Left lung (tissue), 10 donors: ENCODE data around the gene ARHGEF17. TPM values are rescaled to one million over a fixed set of nuclear protein-coding genes. Genes with fewer than 3 reads are reported as not detected.
A peak's percentile ranks its signal among the peaks of the same experiment; 100 is the strongest.

ENCODE experiments used
- ATAC-seq: fragments of 200-7000 bp; cut with Tn5 transposase; one replicate; pipeline ENCODE4 v1.9.1; 2020; ENCODE audit warnings: moderate library complexity
- DNase-seq, 4 donors: peaks; one replicate each; pipeline ENCODE4 v3.0.0-alpha.2; 2013 to 2020
- H3K27ac ChIP-seq, 2 donors: fragments of 200-600 bp; sonication (generic) in 1 of 2; one replicate each; pipeline versions ENCODE4 v1.5.0 to v1.8.0; 2020 to 2021
- H3K27me3 ChIP-seq, 2 donors: fragments of 200-600 bp; sonication (generic) in 1 of 2; one replicate each; pipeline versions ENCODE4 v1.5.0 to v1.8.0; 2020 to 2021
- H3K36me3 ChIP-seq, 2 donors: fragments of 200-600 bp; sonication (generic) in 1 of 2; one replicate each; pipeline versions ENCODE4 v1.5.0 to v1.8.0; 2020 to 2021
- H3K4me1 ChIP-seq, 2 donors: fragments of 200-600 bp; one replicate each; pipeline ENCODE4 v1.8.0; 2021
- H3K4me3 ChIP-seq, 2 donors: fragments of 200-600 bp; sonication (generic) in 1 of 2; one replicate each; pipeline versions ENCODE4 v1.5.0 to v1.8.0; 2020 to 2021; ENCODE audit warnings: mild to moderate bottlenecking in 1 of 2
- H3K9me3 ChIP-seq, 2 donors: fragments of 200-600 bp; sonication (generic) in 1 of 2; one replicate each; pipeline versions ENCODE4 v1.5.0 to v1.8.0; 2020 to 2021
- intact Hi-C, 2 donors: fragments of 100-400 bp; cut with DNase I; formaldehyde crosslinking; loops; one replicate each; pipeline versions ENCODE4 v1.11.2 to v1.14.2; 2022
- polyA plus RNA-seq, 6 donors: library from polyadenylated mRNA; unstranded; fragments of 120-200 nt; gene quantifications; one replicate each; pipeline ENCODE4 v1.2.1, GENCODE V29; 2013; ENCODE audit not compliant: insufficient read length in 6 of 6
- total RNA-seq, 2 donors: library from RNA; stranded (reverse); fragmentation: NEBNext Ultra II Directional; extraction: Animal tissue kit (Norgen Biotek cat#: 25700); gene quantifications; one replicate each; pipeline ENCODE4 v1.2.1, GENCODE V29; 2021
- TF ChIP-seq, protein P1 (sequence below), 2 donors: fragments of 200-600 bp; sonication (generic) in 1 of 2; IDR thresholded peaks; one replicate each; pipeline versions ENCODE4 v1.5.0 to v1.8.0; 2021; ENCODE audit warnings: antibody characterized with exemption in 2 of 2
- donor health status: DM: no; HTN: yes; CAD: no.
- donor health status: DM: no; HTN: no; CAD: no.

ARHGEF17 gene
- total and polyA plus RNA-seq, 8 donors: 56.3 to 95.8 (median 82.8) TPM

DNA sequence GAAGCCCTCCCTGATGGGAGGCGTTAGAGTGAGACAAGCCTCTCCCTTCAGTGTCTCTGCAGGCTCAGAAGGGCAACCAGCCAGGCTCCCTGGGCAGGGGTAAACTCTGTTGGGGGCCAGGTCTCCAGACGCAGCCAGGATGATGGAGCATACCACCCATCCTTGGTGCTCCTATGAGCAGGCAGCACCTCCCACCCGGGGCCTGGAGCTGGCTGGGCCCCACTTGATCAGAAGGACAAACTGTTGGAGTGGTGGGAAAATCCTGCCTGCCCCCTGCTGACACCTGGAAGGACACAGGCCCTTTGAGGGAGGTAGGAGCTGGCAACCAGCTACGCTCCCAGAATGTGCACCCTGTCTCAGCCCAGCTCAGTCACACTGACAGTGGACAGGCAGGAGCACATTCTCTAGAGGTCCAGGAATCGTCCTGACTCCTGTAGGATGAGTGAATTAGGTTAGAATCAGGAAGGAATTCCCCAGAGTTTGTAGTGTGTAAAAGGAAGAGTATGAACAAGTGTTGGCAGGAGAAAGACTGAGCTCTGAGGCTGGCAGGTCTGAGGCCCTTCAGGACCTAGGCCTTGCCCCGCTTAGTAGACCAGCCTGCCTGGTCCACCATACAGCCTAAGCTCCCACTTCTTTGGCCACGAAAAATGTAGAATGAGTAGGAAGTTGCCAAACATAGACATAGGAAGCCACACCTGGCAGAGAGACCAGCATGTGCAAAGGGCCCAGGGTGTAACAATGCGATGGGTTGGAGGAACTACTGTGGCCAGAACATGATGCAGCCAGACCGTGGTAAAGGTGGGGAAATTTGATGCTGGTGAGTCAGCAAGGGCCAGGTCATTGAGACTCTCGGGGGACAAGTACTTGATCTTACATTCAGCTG lies 19.1 kb downstream of the ARHGEF17 start:
- TF ChIP-seq, protein P1, sequence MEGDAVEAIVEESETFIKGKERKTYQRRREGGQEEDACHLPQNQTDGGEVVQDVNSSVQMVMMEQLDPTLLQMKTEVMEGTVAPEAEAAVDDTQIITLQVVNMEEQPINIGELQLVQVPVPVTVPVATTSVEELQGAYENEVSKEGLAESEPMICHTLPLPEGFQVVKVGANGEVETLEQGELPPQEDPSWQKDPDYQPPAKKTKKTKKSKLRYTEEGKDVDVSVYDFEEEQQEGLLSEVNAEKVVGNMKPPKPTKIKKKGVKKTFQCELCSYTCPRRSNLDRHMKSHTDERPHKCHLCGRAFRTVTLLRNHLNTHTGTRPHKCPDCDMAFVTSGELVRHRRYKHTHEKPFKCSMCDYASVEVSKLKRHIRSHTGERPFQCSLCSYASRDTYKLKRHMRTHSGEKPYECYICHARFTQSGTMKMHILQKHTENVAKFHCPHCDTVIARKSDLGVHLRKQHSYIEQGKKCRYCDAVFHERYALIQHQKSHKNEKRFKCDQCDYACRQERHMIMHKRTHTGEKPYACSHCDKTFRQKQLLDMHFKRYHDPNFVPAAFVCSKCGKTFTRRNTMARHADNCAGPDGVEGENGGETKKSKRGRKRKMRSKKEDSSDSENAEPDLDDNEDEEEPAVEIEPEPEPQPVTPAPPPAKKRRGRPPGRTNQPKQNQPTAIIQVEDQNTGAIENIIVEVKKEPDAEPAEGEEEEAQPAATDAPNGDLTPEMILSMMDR (IDR thresholded peaks at IDR 0.05): no peak
- intact Hi-C loops: no loop called here

DNA sequence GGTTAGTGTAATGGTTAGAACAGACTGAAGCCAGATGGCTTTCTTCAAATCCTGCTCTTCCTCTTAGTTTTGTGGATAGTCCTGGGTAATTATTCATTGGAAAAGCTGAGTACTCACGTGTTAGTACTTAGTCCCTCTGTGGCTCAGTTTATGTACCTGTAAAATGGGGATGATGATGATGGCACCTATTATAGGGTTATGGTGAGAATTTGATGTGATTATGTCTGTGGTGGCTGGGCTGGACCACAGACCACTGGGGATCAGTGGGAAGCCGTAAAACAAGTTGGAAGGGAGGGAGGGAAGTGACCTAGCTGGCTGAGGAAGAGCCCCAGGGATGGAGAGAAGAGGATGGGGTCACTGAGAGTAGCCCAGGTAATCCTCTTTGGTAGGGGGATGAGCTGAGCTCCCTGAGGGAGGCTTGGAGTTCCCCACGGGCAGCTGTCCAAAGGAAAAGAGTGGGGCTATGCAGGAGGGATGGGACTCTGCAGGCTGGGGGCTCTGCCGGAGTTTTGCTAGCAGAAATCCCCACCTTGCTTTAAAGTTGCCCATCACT lies 19.8 kb downstream of the ARHGEF17 start:
- peak overlapping the region in 1 of 2 donors; percentile 21 for H3K27ac ChIP-seq
- TF ChIP-seq, protein P1 (IDR thresholded peaks at IDR 0.05): no peak
- no peaks in the 10 kb centered on the region for H3K9me3 ChIP-seq
- no peak for DNase-seq
- H3K36me3 ChIP-seq: no peaks in the 10 kb centered on the region
- intact Hi-C loops: no loop called here
- no peaks in the 10 kb centered on the region for H3K27me3 ChIP-seq
- peaks cover 44 to 75% of the 10 kb centered on the region in 2 donors for H3K4me1 ChIP-seq
- no peak overlapping the region for H3K4me3 ChIP-seq
- ATAC-seq: no peak

More for the DNA sequence above, 19.1 kb downstream of the ARHGEF17 start:
- Histone ChIP-seq H3K27ac (peak overlapping the region in 1 of 2 donors; percentile 21), H3K36me3 (no peaks in the 10 kb centered on the region), H3K9me3 (no peaks in the 10 kb centered on the region), H3K4me3 (no peak overlapping the region), H3K4me1 (peaks cover 47 to 77% of the 10 kb centered on the region in 2 donors), H3K27me3 (no peaks in the 10 kb centered on the region)
- DNase-seq (no peak), ATAC-seq (no peak)

DNA sequence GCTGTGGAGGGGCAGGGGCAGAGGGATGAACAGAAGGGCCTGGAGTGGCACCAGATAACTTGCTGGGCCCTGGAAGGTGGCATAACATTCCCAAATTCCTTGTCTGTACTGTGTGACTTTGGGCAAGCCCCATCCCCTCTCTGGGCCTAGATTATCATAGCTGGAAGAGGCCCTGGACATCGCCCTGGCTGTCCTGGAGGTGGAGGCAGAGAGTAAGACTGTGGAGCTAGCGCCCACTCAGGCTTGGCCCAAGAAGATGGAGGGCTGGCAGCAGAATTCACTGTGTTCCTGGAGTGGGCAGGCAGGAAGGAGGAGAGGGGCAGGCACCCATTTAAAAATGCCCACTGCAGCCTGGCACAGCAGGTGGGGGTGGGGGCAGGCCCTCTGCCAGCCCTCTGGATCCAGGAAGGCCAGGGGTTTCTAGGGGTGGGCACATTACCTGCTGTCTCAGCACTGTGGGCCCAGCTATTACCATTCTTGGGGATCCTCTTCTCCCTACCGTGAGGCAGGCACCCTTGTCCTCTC lies 22.6 kb downstream of the ARHGEF17 start:
- TF ChIP-seq, protein P1 (IDR thresholded peaks at IDR 0.05): peak in 1 of 2 donors; percentile 14
- DNase-seq: no peak

DNA sequence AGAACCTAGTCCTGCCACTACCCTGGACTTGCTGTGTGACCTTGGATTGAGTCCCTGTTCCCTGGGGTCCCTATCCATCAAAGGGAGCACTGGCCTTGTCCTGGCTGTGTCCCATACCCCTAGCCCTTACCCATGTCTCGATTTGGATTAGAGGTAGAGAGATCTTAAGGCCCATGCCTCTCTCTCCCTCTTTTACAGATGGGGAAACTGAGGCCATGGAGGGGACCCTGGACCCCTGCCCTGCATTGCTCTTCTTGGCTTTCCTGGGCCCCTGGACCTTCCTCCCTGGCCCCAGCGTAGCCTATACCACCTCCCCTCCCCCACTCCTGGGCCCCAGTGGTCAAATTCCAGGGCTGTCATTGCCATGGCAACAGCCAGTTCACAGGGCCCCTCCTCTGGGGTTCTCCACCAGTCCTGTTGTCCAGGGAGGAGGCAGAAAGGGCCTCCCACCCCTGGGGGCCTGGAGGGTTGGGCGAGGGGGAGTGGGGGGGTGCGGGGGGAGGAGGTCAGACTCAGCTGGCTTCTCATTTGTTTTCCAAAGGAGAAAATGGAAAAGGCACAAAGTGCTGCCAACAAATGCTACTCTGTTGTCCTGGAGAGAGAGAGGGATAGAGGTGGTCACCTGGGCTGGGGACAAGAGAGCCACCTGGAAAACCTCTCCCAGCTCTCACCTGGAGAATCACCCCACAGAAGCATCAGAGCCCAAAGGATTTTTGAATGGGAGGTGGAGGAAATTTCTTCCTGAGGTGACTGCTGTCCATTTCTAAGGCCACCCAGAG lies 23.3 kb downstream of the ARHGEF17 start:
- Histone ChIP-seq H3K4me1 (peaks cover 38 to 80% of the 10 kb centered on the region in 2 donors), H3K36me3 (no peaks in the 10 kb centered on the region), H3K4me3 (no peak overlapping the region), H3K27ac (peak overlapping the region; percentile 36 to 41), H3K27me3 (no peaks in the 10 kb centered on the region), H3K9me3 (no peaks in the 10 kb centered on the region)
- TF ChIP-seq, protein P1 (IDR thresholded peaks at IDR 0.05): no peak
- ATAC-seq (no peak), DNase-seq (peak in 1 of 4 donors; percentile 78)
- intact Hi-C loops: no loop called here

More for the DNA sequence above, 22.6 kb downstream of the ARHGEF17 start:
- Histone ChIP-seq H3K27me3 (no peaks in the 10 kb centered on the region), H3K4me3 (no peak overlapping the region), H3K36me3 (no peaks in the 10 kb centered on the region), H3K27ac (peak overlapping the region; percentile 1 to 13), H3K4me1 (peaks cover 39 to 79% of the 10 kb centered on the region in 2 donors), H3K9me3 (no peaks in the 10 kb centered on the region)
- intact Hi-C loops: no loop called here
- ATAC-seq: peak; percentile 7
